T47D (cell line): ENCODE measurements around the gene TNRC6C.
"Not testable (repeated sequence)": the region's sequence is repeated elsewhere in the genome, so short reads cannot be mapped to it uniquely, and the experiment has no call there.

Source experiments
- DNase-seq, 2 experiments: peaks; one replicate each; pipeline versions ENCODE4 v3.0.0 to v3.0.0-alpha.2; 2011 to 2012; ENCODE audit warnings: low read depth in 1 of 2, low spot score in 1 of 2
- JUND ChIP-seq: IDR thresholded peaks from 2 replicates; pipeline ENCODE4 v1.6.1; 2012; ENCODE audit warnings: low read depth
- in situ Hi-C: cut with HindIII; loops from 2 replicates; pipeline ENCODE4 v1.10.0; 2016; ENCODE audit warnings: low sequenced_read_pairs, low pct_unique_long_range_greater_than_20kb

The TNRC6C gene

DNA sequence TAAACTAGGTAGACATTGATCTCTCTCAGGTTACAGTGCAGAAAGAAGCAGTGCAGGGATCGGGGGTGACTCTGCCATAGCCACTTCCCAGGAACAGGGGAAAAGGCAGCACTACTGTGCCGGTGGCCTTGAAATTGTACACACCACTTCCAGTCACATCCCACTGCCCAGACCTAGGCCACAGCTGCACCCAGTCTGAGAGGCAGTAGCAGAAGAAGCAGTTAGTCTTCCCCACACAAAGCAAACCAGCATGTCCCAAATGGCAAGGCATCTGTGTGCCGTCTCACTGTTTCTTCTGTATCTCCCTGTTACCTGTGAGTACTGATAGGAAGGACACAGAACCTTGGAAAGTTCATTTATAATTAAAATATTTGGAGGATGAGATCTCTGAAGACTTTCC lies 123.0 kb downstream of the TNRC6C start:
- TF ChIP-seq JUND = no peak
- in situ Hi-C loops = no loop called here
- DNase-seq = no peak

DNA sequence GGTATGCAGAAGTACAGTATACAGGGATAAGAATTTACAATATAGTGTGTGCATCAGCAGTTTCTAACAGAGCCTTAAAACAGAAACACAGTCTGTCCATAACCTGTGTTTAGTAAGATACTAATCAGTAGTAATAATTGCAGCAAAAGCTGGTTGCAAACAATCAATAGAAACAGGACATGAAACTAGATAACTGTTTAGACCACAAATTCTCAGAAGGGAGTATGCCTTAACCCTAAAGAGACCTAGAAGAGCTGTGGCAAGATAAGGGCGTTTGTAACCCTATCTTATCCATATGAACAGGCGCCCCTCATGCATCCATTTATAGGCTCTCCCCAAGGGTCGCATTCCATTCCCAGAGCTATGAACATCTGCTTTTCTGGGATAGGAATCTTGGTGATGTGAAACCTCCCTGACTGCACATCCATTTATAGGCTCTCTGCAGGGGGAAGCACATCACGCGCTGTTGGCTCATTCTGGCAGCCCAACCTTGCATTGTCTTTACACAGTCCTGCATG lies 123.9 kb downstream of the TNRC6C start:
- DNase-seq, in situ Hi-C loops: not testable (repeated sequence)

DNA sequence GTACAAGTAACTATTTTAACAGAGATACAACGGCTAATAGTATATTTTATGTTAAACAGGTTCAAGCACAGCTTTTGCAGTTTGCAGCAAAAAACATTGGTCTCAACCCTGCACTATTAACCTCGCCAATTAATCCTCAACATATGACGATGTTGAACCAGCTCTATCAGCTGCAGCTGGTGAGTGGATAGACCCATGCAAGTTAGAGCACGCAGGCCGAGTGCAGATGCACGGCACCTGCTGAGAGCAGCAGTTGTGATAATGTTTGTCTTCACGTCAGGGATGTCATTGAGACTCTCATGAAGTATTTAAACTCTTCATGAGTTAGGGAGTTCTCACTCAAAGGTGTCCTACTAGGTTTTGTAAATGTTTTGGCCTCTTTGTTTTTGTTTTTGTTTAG lies 124.5 kb downstream of the TNRC6C start:
- in situ Hi-C loops = no loop called here
- DNase-seq = no peak
- TF ChIP-seq JUND = no peak

- TF ChIP-seq JUND = no peak
- in situ Hi-C loops = no loop called here
- DNase-seq = no peak
Measured at GRCh38 chr17:78086740-78087139, 128.2 kb downstream of the TNRC6C start.

DNA sequence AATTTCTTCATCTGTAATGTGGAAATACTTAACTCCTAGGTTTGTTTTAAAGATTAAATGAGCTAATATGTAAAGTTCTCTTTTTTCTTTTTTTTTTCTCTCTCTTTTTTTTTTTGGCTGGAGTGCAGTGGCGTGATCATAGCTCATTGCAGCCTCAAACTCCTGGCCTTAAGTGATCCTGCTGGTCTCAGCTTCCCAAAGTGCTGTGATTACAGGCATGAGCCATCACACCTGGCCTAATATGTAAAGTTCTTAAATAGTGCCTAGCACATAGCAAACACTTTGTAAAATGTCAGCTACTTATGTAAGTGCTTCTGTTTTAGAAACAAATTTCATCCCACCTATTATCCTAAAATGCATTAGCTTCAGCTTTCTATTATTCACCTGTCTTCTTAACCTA lies 130.0 kb downstream of the TNRC6C start:
- no peak for TF ChIP-seq JUND
- no peak for DNase-seq
- in situ Hi-C loops = no loop called here

DNA sequence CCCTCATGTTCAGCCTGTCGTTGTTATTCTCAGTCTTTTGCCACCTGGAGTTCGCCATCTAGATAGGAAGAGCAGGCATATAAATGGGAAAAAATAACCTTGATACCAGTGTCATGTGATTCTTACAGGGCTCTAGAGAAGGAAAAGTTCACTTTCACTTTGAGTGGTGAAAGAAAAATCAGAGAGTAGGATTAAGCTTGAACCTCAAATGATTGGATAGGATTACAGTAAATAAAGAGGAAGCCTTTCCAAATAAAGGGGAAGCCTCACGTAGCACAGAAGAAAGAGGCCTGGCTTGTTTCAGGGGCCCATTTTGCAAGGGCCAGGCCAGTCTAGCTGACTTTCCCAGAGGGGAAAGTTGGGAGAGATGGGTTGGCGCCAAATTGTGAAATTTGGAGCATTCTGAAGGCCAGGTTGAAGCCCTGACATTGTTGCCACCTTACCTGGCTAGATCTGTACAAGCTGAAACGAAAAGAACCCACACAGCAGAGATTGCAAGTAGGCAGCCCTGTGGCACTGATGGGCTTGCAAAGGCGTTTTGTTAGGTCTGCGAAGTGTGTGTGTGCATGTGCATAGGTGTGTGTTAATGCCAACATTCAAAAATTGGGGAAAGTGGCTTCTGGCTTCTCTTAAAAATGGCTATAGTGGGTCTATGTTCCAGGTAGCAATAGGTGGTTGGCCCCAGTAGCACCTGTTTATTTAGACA lies 131.2 kb downstream of the TNRC6C start:
- in situ Hi-C loops = no loop called here
- DNase-seq = no peak
- TF ChIP-seq JUND = no peak

DNA sequence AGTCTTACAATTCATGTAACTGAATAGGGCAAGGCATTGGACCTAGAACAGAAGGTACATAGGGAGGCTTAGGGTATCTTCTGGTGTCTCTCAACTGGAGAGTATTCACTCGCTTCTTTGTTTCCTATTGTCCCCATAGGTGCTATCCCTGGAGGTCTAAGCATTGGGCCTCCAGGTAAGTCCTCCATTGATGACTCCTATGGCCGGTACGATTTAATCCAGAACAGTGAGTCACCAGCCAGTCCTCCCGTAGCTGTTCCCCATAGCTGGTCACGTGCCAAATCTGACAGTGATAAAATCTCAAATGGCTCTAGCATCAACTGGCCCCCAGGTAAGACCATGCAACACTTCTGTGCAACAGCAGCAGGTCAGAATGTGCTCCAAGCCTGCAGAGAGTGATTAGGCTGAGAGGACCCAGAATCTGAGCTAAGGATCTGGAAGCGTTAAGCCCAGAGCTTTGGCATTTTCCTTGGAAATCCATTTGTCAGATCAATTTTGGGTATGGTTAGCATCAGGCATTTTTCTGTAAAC lies 134.4 kb downstream of the TNRC6C start:
- no peak for DNase-seq
- in situ Hi-C loops = no loop called here
- TF ChIP-seq JUND = no peak

- no peak for DNase-seq
- no peak for TF ChIP-seq JUND
- in situ Hi-C loops = no loop called here
Measured at GRCh38 chr17:78095035-78095434, 136.5 kb downstream of the TNRC6C start.

DNA sequence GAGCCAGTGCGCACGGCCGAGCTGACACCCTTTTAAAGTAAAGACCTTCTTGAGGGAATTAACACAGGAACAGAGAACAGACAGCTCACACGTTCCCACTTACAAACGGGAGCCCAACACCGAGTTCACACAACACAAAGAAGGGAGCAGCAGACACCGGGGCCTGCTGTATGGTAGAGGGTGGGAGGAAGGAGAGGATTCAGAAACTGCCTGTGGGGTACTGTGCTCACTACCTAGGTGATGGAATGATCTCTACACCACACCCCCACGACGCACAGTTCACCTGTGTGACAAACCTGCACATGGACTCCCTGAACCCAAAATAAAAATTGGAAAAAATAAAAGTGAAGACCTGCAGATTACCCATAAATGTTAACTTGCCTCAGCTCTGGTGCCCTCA lies 137.6 kb downstream of the TNRC6C start:
- in situ Hi-C loops = no loop called here
- DNase-seq = no peak
- TF ChIP-seq JUND = no peak

GRCh38 chr17:78101112-78101511 lies 142.6 kb downstream of the TNRC6C start:
- no peak for TF ChIP-seq JUND
- DNase-seq = no peak
- in situ Hi-C loops = no loop called here

- DNase-seq = no peak
- no peak for TF ChIP-seq JUND
- in situ Hi-C loops = no loop called here
Measured at GRCh38 chr17:78101542-78101941, 143.0 kb downstream of the TNRC6C start.

GRCh38 chr17:78103311-78103710 lies 144.8 kb downstream of the TNRC6C start:
- no peak for DNase-seq
- in situ Hi-C loops = no loop called here
- no peak for TF ChIP-seq JUND

GRCh38 chr17:78104540-78104941 lies 146.0 kb downstream of the TNRC6C start:
- TF ChIP-seq JUND = no peak
- no peak for DNase-seq
- in situ Hi-C loops = no loop called here

DNA sequence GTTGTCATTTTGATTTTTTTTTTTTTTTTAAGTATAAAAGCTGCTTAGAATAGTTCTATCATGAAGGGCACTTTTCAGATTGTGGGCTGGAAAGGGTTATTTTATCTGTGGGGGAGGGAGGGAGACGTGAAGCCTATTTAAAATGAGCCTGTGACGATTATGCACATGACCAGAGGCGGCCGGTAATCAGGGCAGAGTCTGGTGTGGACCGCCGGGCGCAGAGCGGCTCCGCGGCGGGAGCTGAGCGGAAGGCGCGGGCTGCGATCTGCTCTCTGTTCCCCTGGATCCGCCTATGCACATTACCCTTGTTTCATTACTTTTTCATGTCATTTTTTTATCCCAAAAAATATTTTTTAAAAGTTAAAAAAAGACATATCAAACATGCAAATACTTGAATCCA lies 146.6 kb downstream of the TNRC6C start:
- in situ Hi-C loops = no loop called here

More for the DNA sequence above, 146.6 kb downstream of the TNRC6C start:
- TF ChIP-seq JUND = no peak
- no peak for DNase-seq
